Lower leg skin (tissue), 3 donors: ENCODE measurements around the gene RNASE8.

Experiments used
- POLR2A ChIP-seq, 2 donors: fragments of 450-650 bp; IDR thresholded peaks; one replicate each; pipeline ENCODE4 v1.6.1; 2016 to 2017; ENCODE audit warnings: antibody characterized with exemption in 2 of 2, mild to moderate bottlenecking in 1 of 2, moderate library complexity in 1 of 2
- TF ChIP-seq, protein P1 (sequence below), 3 donors: fragments of 450-650 bp; IDR thresholded peaks; one replicate each; pipeline ENCODE4 v1.5.1; 2016; ENCODE audit warnings: antibody characterized with exemption in 3 of 3, mild to moderate bottlenecking in 3 of 3, moderate library complexity in 2 of 3

DNA sequence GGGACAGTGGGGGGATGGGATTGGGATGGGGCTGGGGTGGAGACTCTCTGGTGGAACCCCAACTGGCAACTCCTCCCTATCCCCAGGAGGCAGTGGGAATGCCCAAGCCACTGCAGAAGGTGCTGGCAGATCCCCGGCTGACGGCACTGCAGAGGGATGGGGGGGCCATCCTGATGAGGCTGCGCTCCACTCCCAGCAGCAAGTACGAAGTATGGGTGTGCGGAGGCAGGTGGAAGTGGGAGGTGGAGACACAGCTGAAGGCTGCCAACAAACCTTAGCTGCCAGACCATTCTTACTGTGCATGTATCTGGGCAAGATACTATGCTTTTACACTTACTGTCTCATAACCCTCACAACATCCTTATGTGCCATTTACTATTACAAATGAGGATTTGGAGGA is 20.7 kb downstream of the RNASE8 start:
- TF ChIP-seq, protein P1, sequence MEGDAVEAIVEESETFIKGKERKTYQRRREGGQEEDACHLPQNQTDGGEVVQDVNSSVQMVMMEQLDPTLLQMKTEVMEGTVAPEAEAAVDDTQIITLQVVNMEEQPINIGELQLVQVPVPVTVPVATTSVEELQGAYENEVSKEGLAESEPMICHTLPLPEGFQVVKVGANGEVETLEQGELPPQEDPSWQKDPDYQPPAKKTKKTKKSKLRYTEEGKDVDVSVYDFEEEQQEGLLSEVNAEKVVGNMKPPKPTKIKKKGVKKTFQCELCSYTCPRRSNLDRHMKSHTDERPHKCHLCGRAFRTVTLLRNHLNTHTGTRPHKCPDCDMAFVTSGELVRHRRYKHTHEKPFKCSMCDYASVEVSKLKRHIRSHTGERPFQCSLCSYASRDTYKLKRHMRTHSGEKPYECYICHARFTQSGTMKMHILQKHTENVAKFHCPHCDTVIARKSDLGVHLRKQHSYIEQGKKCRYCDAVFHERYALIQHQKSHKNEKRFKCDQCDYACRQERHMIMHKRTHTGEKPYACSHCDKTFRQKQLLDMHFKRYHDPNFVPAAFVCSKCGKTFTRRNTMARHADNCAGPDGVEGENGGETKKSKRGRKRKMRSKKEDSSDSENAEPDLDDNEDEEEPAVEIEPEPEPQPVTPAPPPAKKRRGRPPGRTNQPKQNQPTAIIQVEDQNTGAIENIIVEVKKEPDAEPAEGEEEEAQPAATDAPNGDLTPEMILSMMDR (IDR thresholded peaks at IDR 0.05): no peak
- TF ChIP-seq POLR2A (IDR thresholded peaks at IDR 0.05): no peak
